H1 (cell line): ENCODE data around the gene CNNM1. TPM values are rescaled to one million over a fixed set of nuclear protein-coding genes. Genes with fewer than 3 reads are reported as not detected.

Source experiments
- CTCF ChIA-PET: fragments of 300-600 bp; sonication (Branson Sonifier 250); formaldehyde crosslinking; loops from one replicate; lab custom pipeline; 2021; ENCODE audit not compliant: partially characterized antibody; lab: Charles Lee
- POLR2A ChIA-PET: fragments of 300-600 bp; sonication (Branson Sonifier 250); formaldehyde crosslinking; loops from one replicate; lab custom pipeline; 2021; ENCODE audit warnings: inconsistent platforms; ENCODE audit not compliant: partially characterized antibody; lab: Charles Lee
- DNase-seq, 2 experiments: peaks; one replicate each; pipeline versions ENCODE4 v3.0.0 to v3.0.0-alpha.2; 2010 to 2022; ENCODE audit warnings: low spot score in 2 of 2, low read depth in 1 of 2, mixed read lengths in 1 of 2
- FAIRE-seq: peaks from 2 replicates; lab custom pipeline; 2011; peaks lifted over from hg19 to GRCh38; lab: Jason Lieb, UNC
- H2AFZ ChIP-seq: 2 replicates; pipeline ENCODE4 v1.8.1; 2012; ENCODE audit warnings: low read length, inconsistent platforms
- H2AK5ac ChIP-seq: 2 replicates; pipeline ENCODE4 v1.6.1; 2013; ENCODE audit warnings: low read depth, low read length
- H2BK120ac ChIP-seq: replicated peaks from 2 replicates; pipeline ENCODE3; 2013; ENCODE audit warnings: low read depth, low read length, inconsistent platforms
- H2BK12ac ChIP-seq: 2 replicates; pipeline ENCODE4 v1.6.1; 2013; ENCODE audit warnings: low read depth, low read length
- H2BK15ac ChIP-seq: 2 replicates; pipeline ENCODE4 v1.6.1; 2013; ENCODE audit warnings: low read length
- H2BK20ac ChIP-seq: 2 replicates; pipeline ENCODE4 v1.6.1; 2013; ENCODE audit warnings: low read length
- H2BK5ac ChIP-seq: 2 replicates; pipeline ENCODE4 v1.6.1; 2013; ENCODE audit warnings: low read depth, low read length
- H3K14ac ChIP-seq: 2 replicates; pipeline ENCODE4 v1.6.1; 2013; ENCODE audit warnings: inconsistent platforms; ENCODE audit not compliant: insufficient read length
- H3K18ac ChIP-seq: 2 replicates; pipeline ENCODE4 v1.6.1; 2013; ENCODE audit warnings: low read length; ENCODE audit errors: extremely low read depth
- H3K23ac ChIP-seq: 2 replicates; pipeline ENCODE4 v1.6.1; 2013; ENCODE audit warnings: inconsistent platforms; ENCODE audit not compliant: insufficient read length
- H3K23me2 ChIP-seq: 2 replicates; pipeline ENCODE4 v1.6.1; 2013; ENCODE audit warnings: low read depth, low read length
- H3K27ac ChIP-seq: 2 replicates; pipeline ENCODE4 v1.6.1; 2011; ENCODE audit warnings: low read depth, low read length, inconsistent platforms
- H3K27me3 ChIP-seq, 4 experiments: replicated peaks in 1 of 4; 1 replicate in 1 of 4; 2 replicates in 3 of 4; pipeline versions ENCODE4 v1.6.1 to v1.8.1; 2011 to 2013; ENCODE audit warnings: low read length in 3 of 4, mild to moderate bottlenecking in 3 of 4, inconsistent platforms in 2 of 4, mixed read lengths in 2 of 4, moderate library complexity in 1 of 4; ENCODE audit not compliant: control insufficient read depth in 3 of 4, insufficient read depth in 3 of 4; ENCODE audit errors: extremely low read depth in 1 of 4
- H3K36me3 ChIP-seq, 4 experiments: 2 replicates each; pipeline versions ENCODE4 v1.6.1 to v1.8.1; 2011 to 2013; ENCODE audit warnings: mild to moderate bottlenecking in 4 of 4, low read length in 3 of 4, moderate library complexity in 2 of 4, control low read depth in 1 of 4, inconsistent platforms in 1 of 4; ENCODE audit not compliant: insufficient read depth in 4 of 4, control insufficient read depth in 2 of 4
- H3K4ac ChIP-seq: replicated peaks from 2 replicates; pipeline ENCODE3; 2013; ENCODE audit warnings: low read length, low read depth, mixed read lengths, inconsistent platforms; ENCODE audit not compliant: insufficient read length
- H3K4me1 ChIP-seq, 4 experiments: replicated peaks in 1 of 4; 1 replicate in 1 of 4; 2 replicates in 3 of 4; pipeline versions ENCODE4 v1.6.1 to v1.8.1; 2011 to 2013; ENCODE audit warnings: low read length in 3 of 4, inconsistent platforms in 2 of 4, mixed read lengths in 1 of 4; ENCODE audit not compliant: insufficient read depth in 4 of 4, control insufficient read depth in 3 of 4
- H3K4me2 ChIP-seq, 2 experiments: 2 replicates each; pipeline versions ENCODE4 v1.6.1 to v1.8.1; 2011 to 2013; ENCODE audit warnings: low read depth in 2 of 2, low read length in 2 of 2, control low read depth in 1 of 2, inconsistent platforms in 1 of 2, mild to moderate bottlenecking in 1 of 2; ENCODE audit not compliant: insufficient read depth in 1 of 2
- H3K4me3 ChIP-seq, 4 experiments: fragments of 200-600, 300-600 bp in 1 of 4; sonication (generic), shearing (Covaris generic), sonication (Bioruptor Twin) in 1 of 4; 2 replicates each; pipeline versions ENCODE4 v1.5.1 to v1.8.1; 2011 to 2016; ENCODE audit warnings: low read length in 4 of 4, low read depth in 3 of 4, control low read depth in 2 of 4, inconsistent platforms in 2 of 4, mild to moderate bottlenecking in 2 of 4, mixed read lengths in 1 of 4, moderate library complexity in 1 of 4; ENCODE audit not compliant: insufficient read depth in 2 of 4; ENCODE audit errors: extremely low read depth in 1 of 4
- H3K56ac ChIP-seq: replicated peaks from 2 replicates; pipeline ENCODE3; 2013; ENCODE audit warnings: low read depth, mild to moderate bottlenecking, mixed read lengths, low read length, inconsistent platforms; ENCODE audit not compliant: insufficient read length
- H3K79me1 ChIP-seq: 2 replicates; pipeline ENCODE4 v1.6.1; 2013; ENCODE audit warnings: low read depth, low read length, control low read depth
- H3K79me2 ChIP-seq, 2 experiments: 2 replicates each; pipeline versions ENCODE4 v1.6.1 to v1.8.1; 2012 to 2013; ENCODE audit warnings: low read length in 2 of 2, mild to moderate bottlenecking in 2 of 2, inconsistent platforms in 1 of 2; ENCODE audit not compliant: insufficient read depth in 2 of 2, control insufficient read depth in 1 of 2
- H3K9ac ChIP-seq, 4 experiments: replicated peaks in 1 of 4; 1 replicate in 1 of 4; 2 replicates in 3 of 4; pipeline versions ENCODE4 v1.6.1 to v1.8.1; 2011 to 2013; ENCODE audit warnings: low read depth in 3 of 4, low read length in 3 of 4, control low read depth in 2 of 4, mild to moderate bottlenecking in 2 of 4, moderate library complexity in 2 of 4, inconsistent platforms in 1 of 4; ENCODE audit errors: extremely low read depth in 1 of 4
- H3K9me3 ChIP-seq, 2 experiments: 2 replicates each; pipeline versions ENCODE4 v1.6.1 to v1.8.1; 2012 to 2013; ENCODE audit warnings: mild to moderate bottlenecking in 2 of 2, moderate library complexity in 2 of 2, control low read depth in 1 of 2, inconsistent platforms in 1 of 2, low read depth in 1 of 2, low read length in 1 of 2, mixed read lengths in 1 of 2; ENCODE audit not compliant: insufficient read depth in 2 of 2
- H4K20me1 ChIP-seq, 2 experiments: replicated peaks in 1 of 2; 2 replicates each; pipeline versions ENCODE3 to v1.8.1; 2011 to 2013; ENCODE audit warnings: inconsistent platforms in 2 of 2, low read length in 2 of 2, mild to moderate bottlenecking in 1 of 2; ENCODE audit not compliant: insufficient read depth in 2 of 2, control insufficient read depth in 1 of 2
- H4K5ac ChIP-seq: 2 replicates; pipeline ENCODE4 v1.6.1; 2013; ENCODE audit warnings: low read length, low read depth, mixed read lengths, inconsistent platforms; ENCODE audit not compliant: insufficient read length
- H4K8ac ChIP-seq: 2 replicates; pipeline ENCODE4 v1.8.0; 2013; ENCODE audit warnings: mild to moderate bottlenecking, moderate library complexity, low read length, inconsistent platforms; ENCODE audit not compliant: insufficient read depth; ENCODE audit errors: extremely low read depth
- H4K91ac ChIP-seq: replicated peaks from 2 replicates; pipeline ENCODE3; 2013; ENCODE audit warnings: low read length, mixed read lengths, inconsistent platforms; ENCODE audit not compliant: insufficient read length
- ATF2 ChIP-seq: IDR thresholded peaks from 2 replicates; pipeline ENCODE4 v1.6.1; 2012; ENCODE audit warnings: low read length, inconsistent platforms
- CHD2 ChIP-seq: IDR thresholded peaks from 2 replicates; pipeline ENCODE4 v1.6.1; 2012; ENCODE audit warnings: low read length, improper control_type of control experiment
- CTBP2 ChIP-seq: IDR thresholded peaks from 2 replicates; pipeline ENCODE4 v1.7.0; 2011; ENCODE audit warnings: borderline replicate concordance, mild to moderate bottlenecking, moderate library complexity, mixed read lengths, low read length; ENCODE audit not compliant: insufficient read depth, insufficient read length
- HDAC2 ChIP-seq, 2 experiments: fragments of 300-600 bp in 1 of 2; sonication (generic) in 1 of 2; IDR thresholded peaks; 2 replicates each; pipeline ENCODE4 v1.6.1; 2011 to 2012; ENCODE audit warnings: low read depth in 2 of 2, low read length in 2 of 2, mild to moderate bottlenecking in 2 of 2, moderate library complexity in 2 of 2, borderline replicate concordance in 1 of 2, inconsistent platforms in 1 of 2
- KDM4A ChIP-seq: IDR thresholded peaks from one replicate; pipeline ENCODE4 v1.7.1; 2012; ENCODE audit warnings: low read depth, mild to moderate bottlenecking, moderate library complexity, low read length, inconsistent platforms; ENCODE audit not compliant: severe bottlenecking
- POLR2A ChIP-seq, 2 experiments: IDR thresholded peaks; 1 replicate in 1 of 2; 2 replicates in 1 of 2; pipeline ENCODE4 v1.6.1; 2011; ENCODE audit warnings: low read depth in 2 of 2, low read length in 2 of 2, mild to moderate bottlenecking in 2 of 2; ENCODE audit errors: control extremely low read depth in 1 of 2
- RFX5 ChIP-seq: IDR thresholded peaks from 2 replicates; pipeline ENCODE4 v1.6.1; 2011; ENCODE audit warnings: low read depth, low read length, improper control_type of control experiment, borderline replicate concordance
- SAP30 ChIP-seq: fragments of 300-600 bp; sonication (generic); IDR thresholded peaks from 2 replicates; pipeline ENCODE4 v1.7.1; 2012; ENCODE audit warnings: low read length, moderate library complexity, mild to moderate bottlenecking, inconsistent platforms; ENCODE audit not compliant: insufficient read depth, insufficient replicate concordance
- SP2 ChIP-seq: IDR thresholded peaks from 2 replicates; pipeline ENCODE4 v1.6.1; 2012; ENCODE audit warnings: mild to moderate bottlenecking, low read length, inconsistent platforms
- TBP ChIP-seq: IDR thresholded peaks from 2 replicates; pipeline ENCODE4 v1.6.1; 2011; ENCODE audit warnings: low read depth, low read length, improper control_type of control experiment
- USF2 ChIP-seq: IDR thresholded peaks from 2 replicates; pipeline ENCODE4 v1.6.1; 2011; ENCODE audit warnings: low read length, improper control_type of control experiment
- WGBS, 2 experiments: shearing (Covaris generic) in 1 of 2; methylation state at CpG; one replicate each; pipeline versions ENCODE4 v1.1.6 to v1.1.7; 2013 to 2015; ENCODE audit warnings: low lambda C conversion rate in 2 of 2, mixed read lengths in 2 of 2, inconsistent platforms in 1 of 2, low coverage in 1 of 2, missing lambda C conversion rate in 1 of 2; ENCODE audit not compliant: insufficient replicate concordance in 2 of 2, insufficient coverage in 1 of 2, insufficient read length in 1 of 2; ENCODE audit errors: extremely low coverage in 1 of 2, missing lambda C conversion rate in 1 of 2; 5-methylcytosine and 5-hydroxymethylcytosine counted together
- polyA plus RNA-seq, 7 experiments: library from polyadenylated mRNA; depleted of rRNA in 3 of 7; stranded (reverse) in 5 of 7; unstranded in 2 of 7; fragments of >200 nt in 5 of 7; fragments of 200-250 nt in 2 of 7; gene quantifications; 1 replicate in 5 of 7; 2 replicates in 1 of 7; 4 replicates in 1 of 7; pipeline versions ENCODE4 v1.2.1 to v1.2.3, GENCODE V29; 2011 to 2013; ENCODE audit warnings: missing spikeins in 2 of 7, mixed read lengths in 2 of 7
- total RNA-seq: library from RNA; stranded (reverse); fragmentation: NEBNext Ultra II Directional; extraction: Animal tissue kit (Norgen Biotek cat#: 25700); gene quantifications from 2 replicates; pipeline ENCODE4 v1.2.1, GENCODE V29; 2021

Gene CNNM1
- total and polyA plus RNA-seq, 2 of the 8 experiments (the other 6 are each of a cell fraction or from before 2014, with no cell fraction given): 0.74 to 0.92 TPM

DNA sequence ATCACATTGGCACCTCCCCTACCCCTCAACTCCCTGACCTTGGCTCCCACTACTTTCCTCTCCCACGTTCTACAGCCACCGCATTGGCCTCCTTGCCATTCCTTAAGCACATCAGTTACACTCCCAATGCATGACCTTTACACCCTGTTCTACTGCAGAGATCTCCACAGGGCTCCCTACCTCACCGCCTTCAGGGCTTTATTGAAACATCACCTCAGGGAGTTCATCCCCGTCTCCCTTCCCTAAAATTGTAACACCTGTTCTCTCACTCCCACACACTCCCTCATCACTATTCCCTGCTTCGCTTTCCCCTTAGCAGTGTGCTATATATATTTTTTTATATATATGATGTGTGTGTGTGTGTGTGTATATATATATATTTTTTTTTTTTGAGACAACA lies 18.5 kb downstream of the CNNM1 start:
- 85% methylated on average over 5 of the region's 5 CpGs; no CpG with 5 or more reads in 1 of the 2 experiments for WGBS, 2 experiments
- no peaks in the 10 kb centered on the region for H3K27me3 ChIP-seq
- H3K9ac ChIP-seq: no peak overlapping the region
- H3K36me3 ChIP-seq: no peaks in the 10 kb centered on the region
- POLR2A ChIA-PET: interaction anchor here (0.6 kb wide), 1 partner anchor 884 kb away, joined by 3 read pairs; no protein-coding TSS in a partner anchor
- no peak overlapping the region for H3K14ac ChIP-seq
- no peaks in the 10 kb centered on the region for H3K79me1 ChIP-seq
- no peak for DNase-seq
- no peak overlapping the region for H3K23ac ChIP-seq
- H4K5ac ChIP-seq: no peak overlapping the region
- no peak overlapping the region for H3K4ac ChIP-seq
- H4K20me1 ChIP-seq: no peaks in the 10 kb centered on the region
- no peak overlapping the region for H3K27ac ChIP-seq
- H2BK12ac ChIP-seq: no peak overlapping the region
- H3K9me3 ChIP-seq: no peaks in the 10 kb centered on the region
- CTCF ChIA-PET: no interaction called here
- H3K4me1 ChIP-seq: no peaks in the 10 kb centered on the region
- no peak overlapping the region for H2AK5ac ChIP-seq
- H3K4me3 ChIP-seq: no peak overlapping the region
- no peak for FAIRE-seq
- H4K91ac ChIP-seq: no peak overlapping the region
- no peak overlapping the region for H2AFZ ChIP-seq
- H4K8ac ChIP-seq: no peak overlapping the region
- no peak overlapping the region for H2BK120ac ChIP-seq
- no peaks in the 10 kb centered on the region for H3K23me2 ChIP-seq
- H2BK5ac ChIP-seq: no peak overlapping the region
- H3K18ac ChIP-seq: no peak overlapping the region
- H2BK20ac ChIP-seq: no peak overlapping the region
- H2BK15ac ChIP-seq: no peak overlapping the region
- H3K56ac ChIP-seq: no peak overlapping the region
- no peaks in the 10 kb centered on the region for H3K79me2 ChIP-seq
- no peak overlapping the region for H3K4me2 ChIP-seq
- TF ChIP-seq KDM4A (no peak), POLR2A (IDR thresholded peaks at IDR 0.05; ENCODE audit: control extremely low read depth in 1 of 2, low read depth in 2 of 2, low read length in 2 of 2) (no peak), TBP (no peak), SAP30 (no peak), CTBP2 (no peak), SP2 (no peak), RFX5 (no peak), ATF2 (no peak), CHD2 (no peak), HDAC2 (IDR thresholded peaks at IDR 0.05; ENCODE audit: borderline replicate concordance in 1 of 2, low read depth in 2 of 2, low read length in 2 of 2) (no peak), USF2 (no peak)
